ENCODE measurements around the gene FOXJ2. TPM values are rescaled to one million over a fixed set of nuclear protein-coding genes. Genes with fewer than 3 reads are reported as not detected.
A peak's percentile ranks its signal among the peaks of the same experiment; 100 is the strongest.
"Not testable (repeated sequence)": the region's sequence is repeated elsewhere in the genome, so short reads cannot be mapped to it uniquely, and the experiment has no call there.

FOXJ2 gene
- total RNA-seq, 1 experiment from 2014 or later = 8.0 TPM

GRCh38 chr12:8069582-8069981 lies 37.1 kb downstream of the FOXJ2 start:
- H3K9me3 ChIP-seq (replicated peaks) = no peaks in the 10 kb centered on the region
- no peaks in the 10 kb centered on the region for H3K36me3 ChIP-seq
- H3K27ac ChIP-seq = no peak overlapping the region
- H3K27me3 ChIP-seq = no peaks in the 10 kb centered on the region
- H3K4me3 ChIP-seq = no peak overlapping the region
- H3K4me1 ChIP-seq = no peaks in the 10 kb centered on the region
- DNase-seq = no peak

DNA sequence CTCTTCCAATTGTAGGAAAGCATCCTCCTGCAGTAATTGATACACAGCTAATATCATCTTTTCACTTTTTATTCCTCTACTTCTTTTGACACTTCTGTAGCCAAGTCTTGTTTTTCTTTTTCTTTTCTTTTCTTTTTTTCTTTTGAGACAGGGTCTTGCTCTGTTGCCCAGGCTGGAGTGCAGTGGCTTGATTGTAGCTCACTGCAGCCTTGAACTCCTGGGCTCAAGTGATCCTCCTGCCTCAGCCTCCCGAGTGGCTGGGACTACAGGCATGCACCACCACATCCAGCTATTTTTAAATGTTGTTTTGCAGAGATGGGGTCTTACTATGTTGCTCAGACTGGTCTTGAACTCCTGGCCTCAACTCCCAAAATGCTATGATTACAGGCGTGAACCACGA lies 39.3 kb downstream of the FOXJ2 start:
- not testable (repeated sequence) for H3K4me1 ChIP-seq; H3K4me3 ChIP-seq; DNase-seq; H3K27ac ChIP-seq; H3K36me3 ChIP-seq; H3K27me3 ChIP-seq; H3K9me3 ChIP-seq (replicated peaks)

GRCh38 chr12:8075935-8076334 lies 43.4 kb downstream of the FOXJ2 start:
- no peak overlapping the region for H3K4me3 ChIP-seq
- peaks cover 8% of the 10 kb centered on the region for H3K4me1 ChIP-seq
- H3K36me3 ChIP-seq = no peaks in the 10 kb centered on the region
- H3K9me3 ChIP-seq (replicated peaks) = no peaks in the 10 kb centered on the region
- H3K27me3 ChIP-seq = no peaks in the 10 kb centered on the region
- DNase-seq = no peak
- H3K27ac ChIP-seq = no peak overlapping the region

DNA sequence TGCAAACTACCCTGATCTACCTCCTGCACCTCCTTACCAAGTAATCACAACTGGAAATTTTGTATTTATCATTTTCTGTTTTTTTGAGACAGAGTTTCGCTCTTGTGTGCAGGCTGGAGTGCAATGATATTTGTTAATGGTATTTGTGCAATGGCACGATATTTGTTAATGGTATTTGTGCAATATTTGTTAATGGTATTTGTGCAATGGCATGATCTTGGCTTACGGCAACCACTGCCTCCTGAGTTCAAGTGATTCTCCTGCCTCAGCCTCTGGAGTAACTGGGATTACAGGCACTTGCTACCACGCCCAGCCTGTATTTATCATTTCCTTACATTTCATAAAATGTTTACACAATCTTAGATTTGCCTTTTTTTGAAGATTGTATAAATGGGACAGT lies 43.9 kb downstream of the FOXJ2 start:
- Histone ChIP-seq H3K27me3 (no peaks in the 10 kb centered on the region), H3K27ac (no peak overlapping the region), H3K4me1 (peaks cover 8% of the 10 kb centered on the region), H3K9me3 (replicated peaks) (no peaks in the 10 kb centered on the region), H3K36me3 (no peaks in the 10 kb centered on the region), H3K4me3 (no peak overlapping the region)
- no peak for DNase-seq

DNA sequence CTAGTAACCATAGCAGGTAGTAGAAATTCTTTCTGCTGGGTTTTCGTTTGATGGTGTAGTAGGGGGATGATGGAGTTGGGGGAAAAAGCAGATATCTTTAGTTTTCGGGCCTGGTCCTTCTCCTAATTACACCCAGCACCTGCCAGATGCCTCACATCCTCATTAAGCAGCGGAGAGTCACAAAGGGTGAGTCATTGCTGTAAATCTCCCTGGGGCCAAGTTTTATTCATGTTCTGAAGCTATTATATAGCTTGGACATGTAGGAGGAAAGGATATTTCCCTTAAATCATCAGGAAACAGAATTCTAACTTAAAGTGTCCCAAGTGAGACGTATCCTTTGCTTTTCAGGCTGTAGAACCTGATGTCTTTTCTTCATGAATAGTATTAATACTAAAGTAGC lies 44.7 kb downstream of the FOXJ2 start:
- Histone ChIP-seq H3K36me3 (no peaks in the 10 kb centered on the region), H3K27me3 (no peaks in the 10 kb centered on the region), H3K4me1 (peaks cover 8% of the 10 kb centered on the region), H3K27ac (no peak overlapping the region), H3K4me3 (no peak overlapping the region), H3K9me3 (replicated peaks) (no peaks in the 10 kb centered on the region)
- peak; percentile 18 to 47 for DNase-seq

DNA sequence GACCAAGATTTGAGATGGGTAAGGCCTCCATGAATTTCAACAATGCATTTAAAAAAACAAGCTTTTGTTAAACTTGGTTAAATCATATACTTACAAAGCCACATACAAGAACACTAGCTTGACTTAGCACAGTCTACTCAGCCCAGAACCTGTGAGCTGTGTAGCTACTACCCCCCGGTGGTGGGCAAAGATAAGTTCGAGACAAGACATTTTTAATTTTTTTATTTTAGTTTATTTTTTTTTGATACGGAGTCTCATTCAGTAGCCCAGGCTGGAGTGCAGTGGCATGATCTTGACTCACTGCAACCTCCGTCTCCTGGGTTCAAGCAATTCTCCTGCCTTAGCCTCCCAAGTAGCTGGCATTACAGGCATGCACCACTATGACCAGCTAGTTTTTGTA lies 45.9 kb downstream of the FOXJ2 start:
- H3K4me1 ChIP-seq = peaks cover 8% of the 10 kb centered on the region
- no peaks in the 10 kb centered on the region for H3K9me3 ChIP-seq (replicated peaks)
- no peaks in the 10 kb centered on the region for H3K27me3 ChIP-seq
- H3K36me3 ChIP-seq = no peaks in the 10 kb centered on the region
- H3K4me3 ChIP-seq = no peak overlapping the region
- H3K27ac ChIP-seq = no peak overlapping the region
- peak; percentile 35 to 49 for DNase-seq

DNA sequence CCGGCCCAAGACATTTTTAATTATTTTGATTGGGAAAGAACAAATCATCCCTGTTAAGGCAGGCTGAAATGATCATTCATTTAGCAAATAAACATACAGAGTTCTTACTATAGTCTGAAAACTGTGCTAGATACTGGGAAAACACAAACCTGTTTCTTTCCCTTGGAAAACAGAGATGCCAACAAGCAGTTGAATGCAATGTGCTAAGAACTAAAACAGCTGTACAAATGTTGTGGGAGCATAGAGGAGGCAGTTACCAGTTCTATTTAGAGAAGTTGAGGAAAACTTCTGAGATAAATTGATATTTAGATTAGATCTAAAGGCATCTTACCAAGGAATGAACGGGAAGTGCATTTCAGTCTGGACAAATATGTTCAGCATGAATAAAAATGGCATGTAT lies 46.4 kb downstream of the FOXJ2 start:
- H3K27ac ChIP-seq = no peak overlapping the region
- no peaks in the 10 kb centered on the region for H3K36me3 ChIP-seq
- no peak overlapping the region for H3K4me3 ChIP-seq
- no peaks in the 10 kb centered on the region for H3K9me3 ChIP-seq (replicated peaks)
- peaks cover 8% of the 10 kb centered on the region for H3K4me1 ChIP-seq
- no peaks in the 10 kb centered on the region for H3K27me3 ChIP-seq
- DNase-seq = no peak

- Histone ChIP-seq H3K36me3 (no peaks in the 10 kb centered on the region), H3K27ac (no peak overlapping the region), H3K4me3 (no peak overlapping the region), H3K27me3 (no peaks in the 10 kb centered on the region), H3K4me1 (peaks cover 8% of the 10 kb centered on the region), H3K9me3 (replicated peaks) (no peaks in the 10 kb centered on the region)
- DNase-seq = no peak
Observed at GRCh38 chr12:8080120-8080519, 47.6 kb downstream of the FOXJ2 start.

- Histone ChIP-seq H3K4me1 (peaks cover 8% of the 10 kb centered on the region), H3K36me3 (no peaks in the 10 kb centered on the region), H3K27ac (peak overlapping the region; percentile 49), H3K4me3 (peak overlapping the region; percentile 86), H3K9me3 (replicated peaks) (no peaks in the 10 kb centered on the region), H3K27me3 (no peaks in the 10 kb centered on the region)
- peak in 1 of 2 experiments; percentile 21 for DNase-seq
Observed at GRCh38 chr12:8081251-8081920, 48.9 kb downstream of the FOXJ2 start.

DNA sequence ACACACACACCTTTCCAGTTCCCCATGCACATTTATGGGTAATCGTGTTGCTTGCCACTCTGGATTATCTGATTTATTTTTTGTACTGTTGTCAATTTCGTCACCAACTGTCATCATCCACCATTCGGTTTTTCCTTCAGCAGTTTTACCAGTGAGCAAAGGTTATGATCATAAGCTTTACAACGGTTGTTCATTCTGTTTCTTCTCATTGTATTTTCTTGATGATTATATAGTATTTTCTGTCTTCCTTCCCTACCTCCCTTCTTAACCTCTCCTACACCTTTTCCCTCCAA lies 50.2 kb downstream of the FOXJ2 start:
- Histone ChIP-seq H3K27me3 (no peaks in the 10 kb centered on the region), H3K36me3 (no peaks in the 10 kb centered on the region), H3K4me3 (peak overlapping the region; percentile 86), H3K9me3 (replicated peaks) (no peaks in the 10 kb centered on the region), H3K4me1 (peaks cover 4% of the 10 kb centered on the region; the same call in 1 of the 2 replicates), H3K27ac (peak overlapping the region; percentile 49; the same call in 1 of the 2 replicates)
- no peak for DNase-seq

DNA sequence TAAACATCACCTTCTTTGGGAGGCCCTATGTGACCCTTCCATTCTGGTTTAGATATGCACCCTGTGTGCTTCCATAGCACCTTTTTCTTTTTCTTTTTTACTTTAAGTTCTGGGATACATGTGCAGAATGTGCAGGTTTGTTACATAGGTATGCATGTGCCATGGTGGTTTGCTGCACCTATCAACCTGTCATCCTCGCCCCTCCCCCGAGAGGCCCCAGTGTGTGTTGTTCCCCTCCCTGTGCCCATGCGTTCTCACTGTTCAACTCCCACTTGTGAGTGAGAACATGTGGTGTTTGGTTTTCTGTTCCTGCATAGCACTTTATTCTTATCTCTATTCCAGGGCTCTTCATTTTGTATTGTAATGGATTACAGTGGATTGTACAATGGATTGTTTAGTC lies 51.8 kb downstream of the FOXJ2 start:
- DNase-seq = not testable (repeated sequence)

GRCh38 chr12:8087666-8088065 lies 55.1 kb downstream of the FOXJ2 start:
- H3K9me3 ChIP-seq (replicated peaks) = no peaks in the 10 kb centered on the region
- H3K36me3 ChIP-seq = peaks cover 9% of the 10 kb centered on the region
- H3K4me3 ChIP-seq = no peak overlapping the region
- H3K27ac ChIP-seq = no peak overlapping the region
- no peak for DNase-seq
- H3K27me3 ChIP-seq = no peaks in the 10 kb centered on the region
- no peaks in the 10 kb centered on the region for H3K4me1 ChIP-seq

More for the DNA sequence above, 51.8 kb downstream of the FOXJ2 start:
- not testable (repeated sequence) for H3K27me3 ChIP-seq; H3K4me3 ChIP-seq; H3K36me3 ChIP-seq; H3K27ac ChIP-seq; H3K4me1 ChIP-seq; H3K9me3 ChIP-seq (replicated peaks)

DNA sequence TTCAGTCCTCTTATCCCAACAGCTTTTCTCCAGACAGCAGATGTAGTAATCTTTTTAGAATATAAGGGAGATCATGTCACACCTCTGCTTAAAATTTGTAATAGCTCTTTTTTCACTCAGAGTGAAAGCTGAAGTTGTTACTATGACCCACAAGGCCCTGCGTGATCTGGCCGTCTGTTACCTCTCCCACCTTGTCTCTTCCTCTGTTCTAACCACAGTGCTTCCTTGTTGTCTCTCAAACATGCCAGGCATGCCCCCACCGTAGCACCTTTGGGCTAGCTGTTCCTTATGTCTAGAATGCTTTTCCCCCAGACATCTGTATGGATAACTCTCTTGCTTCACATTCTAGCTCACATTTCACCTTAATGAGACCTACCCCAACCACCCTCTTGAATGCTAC lies 56.1 kb downstream of the FOXJ2 start:
- Histone ChIP-seq H3K27ac (no peak overlapping the region), H3K4me3 (no peak overlapping the region), H3K27me3 (no peaks in the 10 kb centered on the region), H3K36me3 (peaks cover 15% of the 10 kb centered on the region), H3K9me3 (replicated peaks) (no peaks in the 10 kb centered on the region), H3K4me1 (no peaks in the 10 kb centered on the region)
- no peak for DNase-seq

DNA sequence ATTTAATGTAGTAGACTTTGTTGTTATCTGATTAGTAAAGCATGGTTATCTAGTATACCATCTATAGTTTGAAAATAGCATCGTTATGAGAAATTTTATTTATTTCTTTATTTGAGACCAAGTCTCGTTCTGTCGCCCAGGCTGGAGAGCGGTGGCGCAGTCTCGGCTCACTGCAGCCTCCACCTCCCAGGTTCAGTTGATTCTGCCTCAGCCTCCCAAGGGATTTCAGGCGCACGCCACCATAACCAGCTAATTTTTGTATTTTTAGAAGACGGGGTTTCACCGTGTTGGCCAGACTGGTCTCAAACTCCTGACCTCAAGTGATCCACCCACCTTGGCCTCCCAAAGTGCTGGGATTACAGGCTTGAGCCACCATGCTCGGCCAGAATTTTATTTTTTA lies 56.8 kb downstream of the FOXJ2 start:
- H3K36me3 ChIP-seq = peaks cover 18% of the 10 kb centered on the region
- H3K27ac ChIP-seq; H3K9me3 ChIP-seq (replicated peaks); DNase-seq; H3K4me1 ChIP-seq; H3K4me3 ChIP-seq; H3K27me3 ChIP-seq: not testable (repeated sequence)

GRCh38 chr12:8089716-8090115 lies 57.2 kb downstream of the FOXJ2 start:
- peaks cover 20% of the 10 kb centered on the region for H3K36me3 ChIP-seq

GRCh38 chr12:8093291-8093690 lies 60.8 kb downstream of the FOXJ2 start:
- H3K4me3 ChIP-seq = no peak overlapping the region
- H3K27ac ChIP-seq = no peak overlapping the region
- H3K4me1 ChIP-seq = no peaks in the 10 kb centered on the region
- DNase-seq = no peak
- H3K36me3 ChIP-seq = peaks cover 27% of the 10 kb centered on the region
- no peaks in the 10 kb centered on the region for H3K9me3 ChIP-seq (replicated peaks)
- H3K27me3 ChIP-seq = no peaks in the 10 kb centered on the region

More at GRCh38 chr12:8089716-8090115, 57.2 kb downstream of the FOXJ2 start:
- H3K9me3 ChIP-seq (replicated peaks) = no peaks in the 10 kb centered on the region
- no peak for DNase-seq
- H3K27ac ChIP-seq = no peak overlapping the region
- no peaks in the 10 kb centered on the region for H3K4me1 ChIP-seq
- H3K4me3 ChIP-seq = no peak overlapping the region
- H3K27me3 ChIP-seq = no peaks in the 10 kb centered on the region
